Measurements from ENCODE around the gene TALDO1.

DNA sequence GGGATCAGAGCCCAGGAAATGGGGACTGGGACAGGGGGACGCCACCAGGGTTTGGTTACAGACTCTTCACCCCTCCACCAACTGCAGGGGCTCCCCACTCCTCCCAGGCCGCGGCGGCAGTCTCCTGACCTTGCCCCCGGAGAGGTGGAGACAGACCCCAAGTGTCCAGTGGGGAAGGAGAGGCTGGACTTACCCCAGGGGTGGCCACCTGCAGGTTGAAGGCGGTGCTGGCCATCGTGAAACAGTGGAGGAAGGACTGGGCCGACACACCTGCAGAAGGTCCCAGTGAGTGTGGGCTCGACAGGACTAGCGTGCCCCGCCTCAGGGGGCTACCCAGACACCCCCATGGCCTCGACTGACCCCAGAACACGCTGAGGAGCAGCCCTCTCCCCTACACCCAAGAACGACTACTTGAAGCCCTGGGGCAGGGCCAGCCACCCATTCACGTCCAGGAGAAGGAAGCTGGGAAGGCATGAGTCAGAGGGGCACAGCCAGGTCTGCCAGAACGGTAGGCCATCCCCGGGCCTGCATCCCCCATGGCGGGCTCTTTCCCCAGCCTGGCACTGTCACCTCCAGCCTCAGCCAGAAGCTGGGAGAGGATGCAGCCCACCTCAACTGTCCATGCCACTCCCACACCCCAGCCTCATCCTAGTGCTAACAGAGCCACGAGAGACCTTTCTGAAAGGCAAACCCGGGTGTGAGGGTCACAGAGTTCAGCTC, 27.8 kb downstream of the TALDO1 start:
- TF ChIP-seq, protein P1, sequence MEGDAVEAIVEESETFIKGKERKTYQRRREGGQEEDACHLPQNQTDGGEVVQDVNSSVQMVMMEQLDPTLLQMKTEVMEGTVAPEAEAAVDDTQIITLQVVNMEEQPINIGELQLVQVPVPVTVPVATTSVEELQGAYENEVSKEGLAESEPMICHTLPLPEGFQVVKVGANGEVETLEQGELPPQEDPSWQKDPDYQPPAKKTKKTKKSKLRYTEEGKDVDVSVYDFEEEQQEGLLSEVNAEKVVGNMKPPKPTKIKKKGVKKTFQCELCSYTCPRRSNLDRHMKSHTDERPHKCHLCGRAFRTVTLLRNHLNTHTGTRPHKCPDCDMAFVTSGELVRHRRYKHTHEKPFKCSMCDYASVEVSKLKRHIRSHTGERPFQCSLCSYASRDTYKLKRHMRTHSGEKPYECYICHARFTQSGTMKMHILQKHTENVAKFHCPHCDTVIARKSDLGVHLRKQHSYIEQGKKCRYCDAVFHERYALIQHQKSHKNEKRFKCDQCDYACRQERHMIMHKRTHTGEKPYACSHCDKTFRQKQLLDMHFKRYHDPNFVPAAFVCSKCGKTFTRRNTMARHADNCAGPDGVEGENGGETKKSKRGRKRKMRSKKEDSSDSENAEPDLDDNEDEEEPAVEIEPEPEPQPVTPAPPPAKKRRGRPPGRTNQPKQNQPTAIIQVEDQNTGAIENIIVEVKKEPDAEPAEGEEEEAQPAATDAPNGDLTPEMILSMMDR (IDR thresholded peaks at IDR 0.05; ENCODE audit: poor library complexity): no peak
- TF ChIP-seq EZH2 (IDR thresholded peaks at IDR 0.05; ENCODE audit: borderline replicate concordance): no peak
